ENCODE measurements around the gene RIMBP2.
"Not testable (repeated sequence)": the region's sequence is repeated elsewhere in the genome, so short reads cannot be mapped to it uniquely, and the experiment has no call there.

RIMBP2 gene

GRCh38 chr12:130596241-130596640 is 119.9 kb downstream of the RIMBP2 start:
- DNase-seq (ENCODE audit: low read depth), result no peak

GRCh38 chr12:130595566-130595965 is 120.5 kb downstream of the RIMBP2 start:
- DNase-seq (ENCODE audit: low read depth), result no peak

DNA sequence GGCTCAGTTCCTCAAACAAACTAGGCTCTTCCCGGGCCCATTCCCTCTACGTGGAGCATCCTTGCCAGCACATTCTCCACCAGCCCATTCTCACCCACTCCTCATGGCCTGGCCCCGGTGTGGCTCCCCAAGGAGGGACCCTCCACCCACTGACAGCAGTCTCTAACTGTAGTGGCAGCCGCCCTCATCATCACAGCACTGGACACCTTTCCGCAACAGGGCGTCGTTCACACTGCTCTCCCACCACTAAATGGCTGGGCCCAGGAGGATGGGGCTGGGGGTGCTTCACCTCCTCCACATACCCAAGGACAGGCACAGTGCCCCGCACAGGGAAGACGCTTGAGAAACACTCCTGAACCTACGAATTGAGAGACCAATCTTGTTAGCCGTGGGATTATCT is 123.0 kb downstream of the RIMBP2 start:
- no peak for DNase-seq (ENCODE audit: low read depth)

DNA sequence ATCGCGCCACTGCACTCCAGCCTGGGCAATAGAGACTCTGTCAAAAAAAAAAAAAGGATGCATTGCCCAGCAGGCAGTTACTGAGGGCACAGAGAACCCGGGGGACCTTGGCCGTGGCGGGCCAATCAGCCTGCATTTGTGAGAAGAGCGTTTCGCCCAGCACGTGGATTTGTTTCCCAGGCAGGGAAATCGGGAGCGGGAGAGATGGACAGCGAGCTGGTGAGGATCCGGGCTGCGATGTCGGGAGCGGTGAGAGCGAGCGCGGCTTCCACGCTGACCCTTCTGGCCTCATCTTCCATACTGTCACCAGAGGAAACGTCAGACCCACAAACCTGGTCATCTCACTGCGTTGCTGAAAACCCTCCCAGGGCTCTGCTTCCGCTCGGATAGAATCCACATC is 123.5 kb downstream of the RIMBP2 start:
- no peak for DNase-seq (ENCODE audit: low read depth)

DNA sequence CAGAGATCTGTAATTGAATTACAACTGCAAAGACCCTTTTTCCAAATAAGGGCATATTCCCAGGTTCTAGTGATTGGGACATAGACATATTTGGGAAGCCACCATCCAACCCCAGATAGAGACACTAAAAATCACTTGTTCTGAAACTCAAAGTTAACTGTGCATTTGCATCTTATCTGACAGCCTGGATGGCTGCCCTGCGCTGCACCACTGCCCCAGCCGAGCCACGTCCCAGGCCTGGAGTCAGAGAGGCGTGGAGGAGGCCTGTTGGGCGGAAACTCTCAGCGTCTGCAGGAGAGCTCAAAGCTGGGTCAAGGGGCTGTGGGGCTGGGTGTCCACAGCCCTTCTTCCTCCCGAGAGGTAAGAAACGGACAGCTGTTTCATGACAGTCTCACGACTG is 124.4 kb downstream of the RIMBP2 start:
- no peak for DNase-seq (ENCODE audit: low read depth)

- DNase-seq (ENCODE audit: low read depth), result no peak
Observed at GRCh38 chr12:130590685-130591084, 125.4 kb downstream of the RIMBP2 start.

DNA sequence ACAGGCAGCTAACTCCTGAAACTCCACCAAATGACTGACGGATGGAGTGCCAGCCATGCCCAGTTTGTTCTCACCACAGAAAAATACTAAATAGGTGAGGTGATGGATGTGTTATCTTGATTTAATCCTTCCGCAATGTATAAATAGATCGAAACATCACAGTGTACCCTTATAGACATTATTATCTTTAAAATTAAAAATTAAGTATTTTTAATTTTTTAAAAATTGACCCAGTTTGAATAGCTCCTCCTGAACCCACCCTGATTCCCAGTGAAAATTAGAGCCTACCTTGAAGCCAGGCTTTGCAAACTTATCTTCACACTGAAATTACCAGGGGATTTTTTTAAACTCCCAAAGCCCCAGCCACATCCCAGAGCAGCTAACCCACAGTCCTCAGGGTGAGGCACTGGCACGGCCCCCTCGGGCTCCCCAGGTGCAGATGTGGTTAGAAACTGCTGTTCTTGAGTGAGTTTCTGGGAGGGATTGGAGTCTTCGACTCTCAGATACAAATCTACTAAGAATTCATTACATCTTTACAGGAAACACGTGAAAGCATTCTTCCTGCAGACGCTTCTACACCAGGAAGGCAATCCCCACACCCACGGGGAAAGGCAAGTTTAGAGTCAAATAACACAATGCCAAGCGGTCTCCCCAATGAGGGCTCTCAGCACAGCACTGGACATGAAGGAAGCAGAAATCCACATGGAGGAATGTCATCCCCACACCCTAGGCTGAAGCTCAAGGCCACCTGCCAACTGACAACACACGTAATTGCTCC is 126.4 kb downstream of the RIMBP2 start:
- no peak for DNase-seq (ENCODE audit: low read depth)

DNA sequence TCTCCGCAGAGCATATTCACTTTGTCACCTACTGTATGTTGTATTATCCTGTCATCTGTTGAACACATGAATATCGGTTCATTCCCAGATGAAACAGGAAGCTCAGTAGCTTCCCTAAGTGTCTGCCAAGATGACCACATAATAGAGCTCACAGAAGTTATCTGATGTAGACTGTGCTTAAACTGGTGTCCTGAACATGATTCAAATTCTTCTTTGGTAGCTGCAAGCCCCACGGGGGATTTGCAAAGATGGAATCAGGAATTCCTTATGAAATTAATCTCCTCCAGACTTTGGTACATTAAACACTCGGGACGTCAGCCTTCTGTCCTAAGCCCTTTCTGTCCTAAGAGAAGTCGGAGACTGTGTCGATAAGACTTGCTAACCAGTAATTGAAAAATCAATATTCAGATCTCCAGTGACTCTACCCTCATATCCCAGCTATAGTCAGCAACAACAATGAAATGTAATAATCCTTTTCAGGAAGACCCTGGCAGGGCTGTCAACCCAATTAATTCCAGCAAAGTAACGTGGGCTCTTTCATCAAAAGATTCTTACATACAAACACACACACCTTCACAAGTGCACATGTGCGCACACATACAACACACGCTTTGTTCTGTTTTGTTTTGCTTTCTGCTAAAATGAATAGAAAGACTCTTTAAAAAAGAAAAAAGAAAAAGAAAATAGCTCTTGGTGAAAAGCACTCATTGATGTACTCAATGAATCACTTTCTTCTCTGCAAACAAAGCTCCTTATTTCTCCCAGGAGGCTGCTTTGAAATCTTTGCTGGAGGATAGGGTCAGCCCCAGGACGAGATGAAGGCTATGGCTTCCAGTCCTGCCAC is 127.2 kb downstream of the RIMBP2 start:
- DNase-seq (ENCODE audit: low read depth), result no peak

- no peak for DNase-seq (ENCODE audit: low read depth)
Observed at GRCh38 chr12:130587966-130588365, 128.1 kb downstream of the RIMBP2 start.

DNA sequence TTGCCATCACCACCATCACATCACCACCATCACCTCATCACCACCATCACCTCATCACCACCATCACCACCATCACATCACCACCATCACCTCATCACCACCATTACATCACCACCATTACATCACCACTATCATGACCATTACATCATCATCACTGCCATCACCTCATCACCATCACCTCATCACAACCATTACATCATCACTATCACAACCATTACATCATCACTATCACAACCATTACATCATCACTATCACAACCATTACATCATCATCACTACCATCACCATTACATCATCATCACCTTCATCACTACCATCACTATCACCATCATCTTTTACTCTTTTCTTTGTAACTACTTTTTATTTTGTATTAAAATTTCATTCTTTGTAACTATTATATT is 131.6 kb downstream of the RIMBP2 start:
- DNase-seq (ENCODE audit: low read depth), result not testable (repeated sequence)

DNA sequence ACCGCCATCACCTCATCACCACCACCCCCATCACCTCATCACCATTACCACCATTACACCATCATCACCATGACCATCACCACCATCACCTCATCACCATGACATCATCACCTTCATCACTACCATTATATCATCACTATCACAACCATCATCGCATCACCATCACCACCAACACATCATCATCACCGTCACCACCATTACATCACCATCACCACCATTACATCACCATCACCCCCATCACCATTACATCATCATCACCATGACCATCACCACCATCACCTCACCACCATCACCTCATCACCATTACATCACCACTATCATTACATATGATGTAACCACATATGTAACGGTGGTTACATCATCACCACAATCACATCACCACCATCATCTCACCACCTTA is 132.3 kb downstream of the RIMBP2 start:
- no peak for DNase-seq (ENCODE audit: low read depth)

GRCh38 chr12:130583317-130583716 is 132.8 kb downstream of the RIMBP2 start:
- no peak for DNase-seq (ENCODE audit: low read depth)

GRCh38 chr12:130582286-130582685 is 133.8 kb downstream of the RIMBP2 start:
- no peak for DNase-seq (ENCODE audit: low read depth)

DNA sequence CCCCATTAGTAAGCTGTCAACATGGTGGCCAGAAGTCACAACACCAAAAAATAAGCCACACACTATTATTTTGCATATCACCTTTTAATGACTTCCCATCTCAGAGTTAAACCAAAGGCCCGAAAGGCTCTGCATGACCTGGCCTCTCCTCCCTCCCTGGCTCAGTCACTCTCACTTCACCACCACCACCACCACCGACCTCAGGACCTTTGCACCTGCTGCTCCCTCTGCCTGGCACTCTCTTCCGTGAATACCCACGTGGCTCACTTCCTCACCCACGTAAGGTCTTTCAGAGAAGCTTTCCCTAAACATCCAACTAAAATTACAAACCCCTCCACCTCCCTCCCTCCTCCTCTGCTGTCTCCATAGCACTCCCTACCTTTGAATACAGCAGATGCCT is 134.3 kb downstream of the RIMBP2 start:
- DNase-seq (ENCODE audit: low read depth), result no peak

DNA sequence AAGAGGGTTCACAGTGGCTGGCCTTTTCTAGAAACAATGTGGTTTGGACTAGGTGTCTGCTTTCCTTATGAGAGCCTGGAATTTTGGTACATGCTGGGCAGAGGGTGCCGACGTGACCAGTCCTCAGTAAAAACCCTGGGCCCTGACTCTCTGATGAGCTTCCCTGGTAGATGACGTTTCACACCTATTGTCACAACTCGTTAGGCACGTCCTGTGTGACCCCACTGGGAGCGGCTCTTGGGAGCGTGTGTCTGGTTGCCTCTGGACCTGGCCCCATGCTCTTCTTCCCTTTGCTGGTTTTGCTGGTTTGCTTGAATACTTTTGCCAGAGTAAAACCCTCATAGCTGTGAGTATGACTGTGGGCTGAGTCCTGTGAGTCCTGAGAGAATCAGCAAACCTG is 136.9 kb downstream of the RIMBP2 start:
- no peak for DNase-seq (ENCODE audit: low read depth)

- DNase-seq (ENCODE audit: low read depth), result no peak
Observed at GRCh38 chr12:130577351-130577750, 138.7 kb downstream of the RIMBP2 start.

GRCh38 chr12:130576371-130576816 is 139.7 kb downstream of the RIMBP2 start:
- no peak for DNase-seq (ENCODE audit: low read depth)

DNA sequence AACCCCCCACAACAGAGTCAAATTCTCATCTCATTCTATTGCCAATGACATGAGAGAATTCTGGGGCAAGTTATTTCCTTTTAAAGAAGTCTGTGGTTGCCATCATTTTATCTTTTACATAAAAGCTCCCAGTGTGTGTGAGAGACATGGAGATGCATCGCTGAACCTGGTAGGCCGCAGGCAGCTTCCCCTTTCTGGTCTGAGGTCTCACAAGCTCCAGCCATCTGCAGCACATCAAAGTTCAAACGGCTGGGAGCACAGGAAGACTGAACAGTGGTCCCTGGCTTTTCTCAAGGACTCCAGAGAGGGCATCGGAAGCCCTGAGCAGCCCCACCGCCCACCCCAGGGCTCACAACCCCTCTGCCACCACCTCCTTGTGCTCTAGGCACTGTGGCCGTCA is 141.7 kb downstream of the RIMBP2 start:
- DNase-seq (ENCODE audit: low read depth), result no peak

- no peak for DNase-seq (ENCODE audit: low read depth)
Observed at GRCh38 chr12:130573766-130574165, 142.3 kb downstream of the RIMBP2 start.

GRCh38 chr12:130573235-130573634 is 142.9 kb downstream of the RIMBP2 start:
- no peak for DNase-seq (ENCODE audit: low read depth)

- no peak for DNase-seq (ENCODE audit: low read depth)
Observed at GRCh38 chr12:130572553-130572952, 143.5 kb downstream of the RIMBP2 start.

DNA sequence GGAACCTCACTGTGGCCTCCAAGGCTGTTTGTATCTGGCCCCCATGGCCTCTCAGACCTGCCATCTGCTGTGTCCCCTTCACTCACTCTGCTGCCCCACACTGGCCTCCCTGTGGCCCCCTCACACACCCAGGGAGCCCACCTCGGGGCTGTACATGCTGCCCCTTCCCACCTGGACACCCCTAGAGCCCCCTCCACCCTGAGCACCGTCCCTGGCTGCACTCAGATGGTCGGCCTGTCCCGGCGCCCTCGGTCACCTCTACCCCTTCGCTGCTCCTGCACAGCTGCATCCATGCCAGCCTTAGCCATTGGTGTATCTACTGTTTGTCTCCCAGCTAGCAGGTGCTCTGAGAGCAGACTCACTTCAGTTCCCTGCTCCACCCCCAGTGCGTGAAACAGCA is 144.4 kb downstream of the RIMBP2 start:
- no peak for DNase-seq (ENCODE audit: low read depth)

DNA sequence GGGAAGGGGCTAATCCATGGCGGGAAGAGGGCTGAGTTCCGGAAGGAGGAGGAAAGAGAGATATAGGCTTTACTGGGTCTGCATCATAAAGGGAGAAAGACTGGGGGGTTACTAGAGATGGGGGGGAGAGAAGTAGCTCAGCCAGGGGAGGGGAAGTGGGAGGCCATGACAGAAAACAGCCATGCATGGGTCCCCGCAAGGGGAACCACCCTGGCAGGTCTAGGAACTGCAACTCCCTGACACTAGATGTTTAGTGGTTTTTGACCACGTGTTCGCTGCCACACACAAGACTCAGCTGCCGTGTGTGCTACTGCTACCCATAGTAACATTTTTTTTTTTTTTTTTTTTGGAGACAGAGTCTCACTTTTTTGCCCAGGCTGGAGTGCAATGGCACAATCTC is 145.0 kb downstream of the RIMBP2 start:
- DNase-seq (ENCODE audit: low read depth), result no peak

All from stimulated activated CD8-positive, alpha-beta memory T cell treated with anti-CD3 and anti-CD28 coated beads, Interleukin-12 subunit alpha, Interleukin-12 subunit beta, amount 100 ng/mL, for 4 hours (primary cell).